Measurements from ENCODE around the gene ELK3.

ELK3 gene

DNA sequence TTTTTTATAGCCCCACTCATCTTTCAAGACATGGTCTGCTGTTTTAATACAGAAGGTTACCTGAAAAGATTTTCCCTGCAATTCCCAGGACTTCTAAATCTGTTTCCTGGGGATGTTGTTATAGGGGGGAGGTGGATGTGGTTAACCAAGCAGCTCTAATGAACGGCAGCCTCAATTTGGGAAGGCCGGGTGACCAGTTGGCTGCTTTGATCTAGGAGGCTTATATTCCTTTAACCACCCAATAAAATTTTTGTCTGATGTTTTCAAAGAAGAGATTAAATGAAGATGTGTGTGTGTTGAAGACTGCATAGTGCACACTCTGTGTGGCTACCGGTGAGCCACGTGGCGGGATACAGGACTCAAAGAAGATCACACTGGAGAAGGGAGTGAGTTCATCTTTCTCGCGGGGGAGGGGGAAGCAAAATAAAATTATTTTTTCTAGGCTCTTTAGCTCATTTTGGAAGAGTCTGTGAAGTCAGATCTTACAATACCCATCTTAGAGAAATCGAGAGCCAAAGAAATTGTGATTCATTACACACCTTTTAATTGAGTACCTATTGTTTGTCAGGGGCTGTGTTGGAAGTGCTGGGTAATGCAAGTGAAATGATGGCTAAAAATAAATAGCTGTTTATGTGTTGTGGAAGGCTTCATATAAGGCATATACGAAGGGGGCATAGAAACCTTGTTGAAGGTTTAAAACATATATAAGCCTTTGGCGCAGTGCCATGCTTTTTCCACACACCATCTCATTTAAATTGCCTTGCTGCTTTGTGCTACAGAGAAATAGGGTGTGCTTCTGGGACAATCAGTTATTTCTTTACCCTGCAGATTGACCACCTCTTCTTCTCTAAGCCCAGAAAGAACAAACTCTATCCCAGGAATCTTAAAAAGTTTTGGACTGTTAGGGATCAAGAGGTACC lies 18.5 kb downstream of the ELK3 start:
- TF ChIP-seq, protein P1, sequence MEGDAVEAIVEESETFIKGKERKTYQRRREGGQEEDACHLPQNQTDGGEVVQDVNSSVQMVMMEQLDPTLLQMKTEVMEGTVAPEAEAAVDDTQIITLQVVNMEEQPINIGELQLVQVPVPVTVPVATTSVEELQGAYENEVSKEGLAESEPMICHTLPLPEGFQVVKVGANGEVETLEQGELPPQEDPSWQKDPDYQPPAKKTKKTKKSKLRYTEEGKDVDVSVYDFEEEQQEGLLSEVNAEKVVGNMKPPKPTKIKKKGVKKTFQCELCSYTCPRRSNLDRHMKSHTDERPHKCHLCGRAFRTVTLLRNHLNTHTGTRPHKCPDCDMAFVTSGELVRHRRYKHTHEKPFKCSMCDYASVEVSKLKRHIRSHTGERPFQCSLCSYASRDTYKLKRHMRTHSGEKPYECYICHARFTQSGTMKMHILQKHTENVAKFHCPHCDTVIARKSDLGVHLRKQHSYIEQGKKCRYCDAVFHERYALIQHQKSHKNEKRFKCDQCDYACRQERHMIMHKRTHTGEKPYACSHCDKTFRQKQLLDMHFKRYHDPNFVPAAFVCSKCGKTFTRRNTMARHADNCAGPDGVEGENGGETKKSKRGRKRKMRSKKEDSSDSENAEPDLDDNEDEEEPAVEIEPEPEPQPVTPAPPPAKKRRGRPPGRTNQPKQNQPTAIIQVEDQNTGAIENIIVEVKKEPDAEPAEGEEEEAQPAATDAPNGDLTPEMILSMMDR (IDR thresholded peaks at IDR 0.05; ENCODE audit: low read depth, low read length), result no peak
- DNase-seq (ENCODE audit: extremely low read depth, low read depth), result no peak

DNA sequence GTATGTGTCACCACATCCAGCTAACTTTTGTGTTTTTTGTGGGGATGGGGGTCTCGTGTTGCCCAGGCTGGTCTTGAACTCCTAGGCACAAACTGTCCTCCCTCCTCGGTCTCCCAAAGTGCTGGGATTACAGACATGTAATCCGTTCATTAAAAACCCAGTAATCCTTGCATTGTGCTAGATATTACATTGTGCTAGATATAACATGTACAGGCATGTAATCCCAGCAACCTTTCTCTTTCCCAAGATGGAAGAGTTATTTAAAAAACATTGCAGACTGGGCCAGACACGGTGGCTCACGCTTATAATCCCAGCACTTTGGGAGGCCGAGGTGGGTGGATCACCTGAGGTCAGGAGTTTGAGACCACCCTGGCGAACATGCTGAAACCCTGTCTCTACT lies 19.7 kb downstream of the ELK3 start:
- no peak for DNase-seq (ENCODE audit: extremely low read depth, low read depth)
- TF ChIP-seq, protein P1 (IDR thresholded peaks at IDR 0.05; ENCODE audit: low read depth, low read length), result no peak

DNA sequence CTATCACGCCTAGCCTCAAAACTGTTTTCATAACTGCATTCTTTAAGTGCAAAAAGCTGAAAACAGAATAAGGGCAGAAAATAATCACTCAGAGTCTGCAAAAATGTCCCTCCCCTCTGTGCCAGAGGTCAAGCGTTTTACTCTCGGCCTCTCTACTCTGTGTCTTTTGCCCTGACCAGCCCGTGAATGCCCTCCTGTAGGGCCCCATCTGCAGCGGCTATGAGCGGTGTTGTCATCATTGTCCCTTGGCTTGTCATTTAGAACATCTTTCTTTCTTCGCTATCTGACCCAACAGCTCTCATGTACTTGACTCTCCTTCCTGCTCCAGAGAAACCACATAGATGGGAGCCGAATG lies 21.7 kb downstream of the ELK3 start:
- DNase-seq (ENCODE audit: extremely low read depth, low read depth), result no peak
- TF ChIP-seq, protein P1 (IDR thresholded peaks at IDR 0.05; ENCODE audit: low read depth, low read length), result no peak

DNA sequence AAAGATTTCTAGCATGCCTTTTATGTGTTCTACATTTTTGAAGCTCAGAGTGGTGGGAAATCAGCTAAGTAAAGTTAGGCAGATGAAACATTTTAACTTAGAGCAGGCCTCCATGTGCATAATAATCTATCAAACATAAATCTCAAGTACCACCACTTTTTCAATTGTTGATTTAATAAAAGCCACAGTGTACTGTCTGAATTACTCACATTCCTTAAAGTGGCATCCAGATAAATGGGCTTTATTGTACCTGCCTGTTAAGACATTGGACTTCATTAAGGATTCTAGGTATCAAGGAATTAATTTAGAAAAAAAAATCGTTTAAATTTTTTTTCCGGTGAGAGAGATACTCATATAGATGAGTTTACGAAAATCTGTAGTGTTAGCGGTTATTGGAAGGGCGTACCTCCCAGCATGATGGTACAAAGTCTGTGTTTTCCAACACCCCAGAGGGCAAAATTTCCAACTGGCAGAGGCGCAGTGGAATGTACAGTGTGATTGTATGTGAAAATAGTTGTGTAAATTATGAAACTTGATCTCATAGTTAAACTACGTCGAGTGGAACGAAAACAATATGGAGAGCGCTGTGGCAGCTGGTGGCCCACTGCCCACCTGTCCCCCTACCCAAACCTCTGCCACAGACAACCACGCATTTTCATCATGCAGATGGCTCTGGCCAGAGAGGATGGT lies 25.0 kb downstream of the ELK3 start:
- no peak for DNase-seq (ENCODE audit: extremely low read depth, low read depth)
- TF ChIP-seq, protein P1 (IDR thresholded peaks at IDR 0.05; ENCODE audit: low read depth, low read length), result no peak

DNA sequence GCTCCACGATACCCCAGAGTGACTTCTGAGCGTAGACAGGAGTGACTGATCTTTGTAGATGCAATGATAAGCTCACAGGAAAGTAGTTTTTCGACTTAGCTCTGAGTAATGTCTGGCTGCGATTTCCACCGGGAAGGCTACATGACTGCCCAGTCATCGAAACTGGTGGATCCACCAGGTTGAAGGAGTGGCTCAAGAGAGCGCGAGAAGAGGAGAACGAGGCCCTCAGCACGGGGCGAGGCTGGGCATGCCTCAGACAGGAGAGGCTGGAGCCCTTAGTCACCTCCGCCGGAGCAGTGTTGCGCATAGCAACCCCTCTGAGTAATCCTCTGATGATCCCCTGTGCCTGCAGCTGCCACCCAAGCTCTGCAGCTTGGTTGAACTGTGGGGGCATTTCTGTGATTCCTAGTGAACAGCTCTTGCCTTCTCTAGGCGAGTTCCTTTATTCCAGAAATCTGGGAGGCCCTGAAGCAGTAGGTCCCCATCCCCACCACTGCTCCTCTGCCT lies 25.6 kb downstream of the ELK3 start:
- TF ChIP-seq, protein P1 (IDR thresholded peaks at IDR 0.05; ENCODE audit: low read depth, low read length), result no peak
- peak; percentile 75 for DNase-seq (ENCODE audit: extremely low read depth, low read depth)

DNA sequence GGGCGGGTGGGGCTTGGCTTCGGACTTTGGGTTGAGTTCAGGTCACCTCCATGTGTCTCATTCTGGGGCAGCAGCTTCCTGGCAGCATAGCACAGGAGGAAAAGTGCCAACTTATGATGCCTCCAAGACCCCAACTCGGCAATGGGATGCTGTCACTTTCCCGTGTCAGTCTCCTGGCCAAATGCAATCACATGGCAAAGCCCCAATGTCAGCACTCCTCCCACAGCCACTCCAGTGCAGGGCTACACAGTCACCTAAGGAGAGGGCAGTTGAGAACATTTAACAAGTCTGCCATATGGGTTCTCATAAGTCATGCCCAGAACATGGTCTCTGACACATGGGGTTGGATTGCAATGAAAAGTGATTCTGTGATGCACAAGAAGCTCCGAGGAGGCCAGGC lies 26.7 kb downstream of the ELK3 start:
- no peak for DNase-seq (ENCODE audit: extremely low read depth, low read depth)

More for the DNA sequence above, 26.7 kb downstream of the ELK3 start:
- TF ChIP-seq, protein P1 (IDR thresholded peaks at IDR 0.05; ENCODE audit: low read depth, low read length), result no peak

Measured in AG09319 (cell line).